HTR-8/SVneo (cell line): ENCODE data around the gene RLIM.
"Not testable (repeated sequence)": the region's sequence is repeated elsewhere in the genome, so short reads cannot be mapped to it uniquely, and the experiment has no call there.

Source experiments
- DNase-seq: peaks from one replicate; pipeline ENCODE4 v3.0.0; 2011; ENCODE audit warnings: low spot score, mixed read lengths; ENCODE audit not compliant: insufficient read length
- FAIRE-seq: peaks from 2 replicates; lab custom pipeline; 2011; peaks lifted over from hg19 to GRCh38; lab: Jason Lieb, UNC

The RLIM gene, protein sequence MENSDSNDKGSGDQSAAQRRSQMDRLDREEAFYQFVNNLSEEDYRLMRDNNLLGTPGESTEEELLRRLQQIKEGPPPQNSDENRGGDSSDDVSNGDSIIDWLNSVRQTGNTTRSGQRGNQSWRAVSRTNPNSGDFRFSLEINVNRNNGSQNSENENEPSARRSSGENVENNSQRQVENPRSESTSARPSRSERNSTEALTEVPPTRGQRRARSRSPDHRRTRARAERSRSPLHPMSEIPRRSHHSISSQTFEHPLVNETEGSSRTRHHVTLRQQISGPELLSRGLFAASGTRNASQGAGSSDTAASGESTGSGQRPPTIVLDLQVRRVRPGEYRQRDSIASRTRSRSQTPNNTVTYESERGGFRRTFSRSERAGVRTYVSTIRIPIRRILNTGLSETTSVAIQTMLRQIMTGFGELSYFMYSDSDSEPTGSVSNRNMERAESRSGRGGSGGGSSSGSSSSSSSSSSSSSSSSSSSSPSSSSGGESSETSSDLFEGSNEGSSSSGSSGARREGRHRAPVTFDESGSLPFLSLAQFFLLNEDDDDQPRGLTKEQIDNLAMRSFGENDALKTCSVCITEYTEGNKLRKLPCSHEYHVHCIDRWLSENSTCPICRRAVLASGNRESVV

DNA sequence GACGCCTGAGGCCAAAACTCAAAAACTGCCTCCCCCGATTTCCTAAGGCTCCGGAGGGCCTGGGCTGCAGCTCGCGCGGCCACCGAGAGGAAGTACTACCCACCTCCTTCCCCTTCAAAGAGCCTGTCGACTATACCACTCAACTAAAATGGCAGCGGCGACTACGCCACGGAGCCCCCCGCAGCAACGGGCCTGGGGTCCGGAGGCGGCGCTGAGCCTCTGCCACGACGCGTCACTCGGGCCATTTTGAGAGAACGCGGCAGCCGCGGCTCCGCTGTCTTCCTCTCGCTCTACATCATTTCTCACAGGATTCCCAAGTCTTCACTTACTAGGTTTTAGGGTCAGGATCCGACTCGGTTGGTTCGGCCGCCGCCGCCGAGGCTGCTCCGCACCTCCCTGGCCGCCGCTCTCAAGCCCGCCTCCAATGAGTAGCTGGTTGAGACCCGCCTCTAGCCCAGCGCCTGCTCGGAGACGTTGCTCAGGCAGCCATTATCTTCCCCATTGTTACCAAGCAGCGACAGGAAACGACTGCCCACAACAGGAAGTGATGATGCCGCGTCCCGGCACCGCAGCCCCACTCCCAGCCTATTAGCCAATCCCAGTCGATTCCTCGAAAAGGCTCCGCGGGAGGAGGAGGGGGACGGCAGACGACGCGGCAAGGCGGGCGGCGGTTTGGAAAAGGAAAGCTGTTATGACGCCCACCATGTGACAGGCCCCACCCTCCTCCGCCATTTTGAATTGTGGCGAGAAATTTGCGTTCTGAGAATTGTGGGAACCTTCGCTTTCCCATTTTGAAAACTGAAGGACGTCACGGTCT lies at the start of gene RLIM:
Gene RLIM (minus strand): TSS at position 532 of the 817 bp plus-strand sequence. CDS start 18,647 bp downstream, outside the sequence.
- DNase-seq, result peak; percentile 98
- FAIRE-seq, result peak; percentile 98

DNA sequence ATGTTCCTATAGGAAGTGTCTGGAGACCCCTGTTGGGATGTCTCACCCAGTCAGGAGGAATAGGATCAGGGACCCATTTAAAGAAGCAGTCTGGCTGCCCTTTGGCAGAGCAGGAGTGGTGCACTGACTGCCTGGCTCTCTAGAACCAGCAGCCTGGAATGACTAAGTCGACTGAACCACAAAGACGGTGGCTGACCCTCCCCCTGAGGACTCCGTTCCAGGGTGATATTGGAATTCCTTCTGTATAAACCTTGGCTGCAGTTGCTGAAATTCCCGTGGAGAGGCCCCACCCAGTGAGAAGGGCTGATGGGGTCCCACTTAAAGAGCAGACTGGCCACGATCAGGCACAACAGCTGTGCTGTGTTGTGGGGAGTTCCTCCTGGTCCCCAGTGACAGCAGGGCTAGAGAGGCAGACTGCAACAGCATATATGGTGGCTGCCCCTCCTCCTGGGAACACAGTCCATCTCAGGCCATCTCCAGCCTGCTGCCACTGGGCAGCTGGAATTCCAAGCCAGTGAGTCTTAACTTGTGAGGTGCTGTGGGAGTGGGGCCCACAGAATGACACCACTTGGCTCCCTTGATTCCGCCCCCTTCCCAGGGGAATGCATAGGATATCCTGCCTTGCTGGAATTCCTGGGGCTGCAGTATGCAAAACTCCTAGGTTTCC lies 41.8 kb upstream of the RLIM start:
- DNase-seq (peak; percentile 61), FAIRE-seq (peak; percentile 97)

DNA sequence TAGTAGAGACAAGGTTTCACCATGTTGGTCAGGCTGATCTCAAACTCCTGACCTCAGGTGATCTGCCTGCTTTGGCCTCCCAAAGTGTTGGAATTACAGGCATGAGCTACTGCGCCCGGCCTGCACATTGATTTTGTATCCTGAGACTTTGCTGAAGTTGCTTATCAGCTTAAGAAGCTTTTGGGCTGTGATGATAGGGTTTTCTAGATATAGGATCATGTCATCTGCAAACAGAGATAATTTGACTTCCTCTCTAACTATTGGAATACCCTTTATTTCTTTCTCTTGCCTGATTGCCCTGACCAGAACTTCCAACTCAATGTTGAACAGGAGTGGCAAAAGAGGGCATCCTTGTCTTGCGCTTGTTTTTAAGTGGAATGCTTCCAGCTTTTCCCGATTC lies 40.5 kb upstream of the RLIM start:
- not testable (repeated sequence) for DNase-seq, FAIRE-seq

DNA sequence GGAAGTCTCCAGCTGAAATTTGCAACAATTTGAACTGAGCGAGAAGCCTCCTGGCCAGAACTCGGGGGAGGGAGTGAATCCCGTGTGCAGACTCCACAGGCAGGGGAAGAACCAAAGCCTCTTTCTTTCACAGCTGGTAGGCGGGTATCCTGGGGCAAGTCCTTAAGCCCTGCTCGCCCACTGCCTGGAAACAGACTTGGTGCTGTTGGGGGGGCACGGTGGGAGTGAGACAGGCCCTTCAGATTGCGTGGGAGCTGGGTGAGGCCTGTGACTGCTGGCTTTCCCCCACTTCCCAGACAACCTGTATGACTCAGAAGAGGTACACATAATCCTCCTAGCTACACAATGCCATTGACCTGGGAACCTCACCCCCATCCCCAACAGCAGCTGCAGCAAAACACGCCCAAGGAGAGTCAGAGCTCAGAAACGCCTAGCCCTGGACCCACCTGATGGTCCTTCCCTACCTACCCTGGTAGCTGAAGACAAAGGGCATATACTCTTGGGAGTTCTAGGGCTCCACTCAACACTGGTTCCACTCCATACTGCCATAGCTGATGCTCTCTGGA lies 22.4 kb upstream of the RLIM start:
- DNase-seq (no peak), FAIRE-seq (no peak)

DNA sequence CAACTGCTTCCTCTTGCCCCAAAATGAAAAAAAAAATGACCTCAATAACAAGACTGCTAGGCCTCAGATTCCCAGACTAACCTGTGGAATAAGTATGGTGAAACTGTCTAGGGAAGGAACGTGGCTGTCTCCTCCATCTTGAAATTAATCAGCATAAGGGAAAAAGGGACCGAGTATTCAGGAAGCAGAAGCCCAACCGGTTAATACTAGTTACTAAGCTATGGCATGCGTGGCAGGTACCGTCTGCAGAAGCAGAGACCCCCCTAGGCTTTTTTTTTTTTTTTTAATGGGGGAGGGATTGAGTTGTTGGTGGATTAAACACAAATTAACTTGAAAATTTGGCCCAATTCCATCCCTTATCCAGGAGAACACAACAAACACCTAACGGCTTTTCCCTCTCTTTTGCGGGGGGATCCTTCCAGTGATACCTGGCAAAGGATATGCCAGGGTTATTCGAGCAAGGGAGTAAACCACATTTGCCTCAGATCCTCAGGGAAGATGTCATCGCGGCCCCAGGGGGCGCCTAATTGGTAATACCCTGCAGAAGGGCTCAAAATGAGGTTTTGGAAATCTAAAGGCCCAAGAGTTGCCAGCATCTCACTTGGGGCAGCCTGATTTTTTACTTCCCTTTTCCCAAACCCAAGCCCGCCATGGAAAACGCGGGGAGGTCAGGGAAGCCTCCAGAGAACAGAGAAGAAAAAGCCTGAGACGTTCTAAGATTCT lies 893 bp downstream of the RLIM start:
- FAIRE-seq (no peak), DNase-seq (peak; percentile 18)

DNA sequence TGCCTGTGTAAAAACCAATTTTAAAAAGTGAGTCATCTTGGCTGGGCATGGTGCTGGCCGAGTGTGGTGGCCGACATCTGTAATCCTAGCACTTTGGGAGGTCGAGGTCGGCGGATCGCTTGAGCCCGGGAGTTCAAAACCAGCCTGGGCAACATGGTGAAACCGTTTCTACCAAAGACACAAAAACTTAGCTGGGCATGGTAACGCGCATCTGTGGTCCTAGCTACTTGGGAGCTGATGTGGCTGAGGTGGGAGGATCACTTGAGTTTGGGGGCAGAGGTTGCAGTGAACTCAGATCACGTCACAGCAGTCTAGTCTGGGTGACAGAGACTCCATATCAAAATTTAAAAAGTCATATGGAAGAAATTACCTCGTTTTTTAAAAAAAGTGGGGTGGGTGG lies 7.6 kb downstream of the RLIM start:
- no peak for DNase-seq
- FAIRE-seq, result no peak

DNA sequence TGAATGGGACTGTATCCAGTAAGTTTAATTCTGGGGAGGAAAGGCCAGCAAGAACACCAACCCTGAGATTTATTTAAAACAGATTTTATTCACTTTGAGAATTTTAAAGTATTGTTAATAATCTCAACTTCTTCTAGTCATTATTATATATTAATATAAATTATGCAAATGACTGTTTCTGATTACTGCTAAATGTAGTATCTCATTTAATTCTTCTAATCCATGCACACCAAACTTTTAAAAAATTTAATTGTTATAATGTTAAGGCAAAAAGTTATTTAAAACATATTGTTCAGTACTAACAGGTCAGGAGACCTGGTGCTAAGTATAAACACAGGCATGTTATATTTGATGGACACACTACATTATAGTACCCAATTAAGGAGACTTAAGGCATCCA lies 8.1 kb downstream of the RLIM start:
- no peak for FAIRE-seq

DNA sequence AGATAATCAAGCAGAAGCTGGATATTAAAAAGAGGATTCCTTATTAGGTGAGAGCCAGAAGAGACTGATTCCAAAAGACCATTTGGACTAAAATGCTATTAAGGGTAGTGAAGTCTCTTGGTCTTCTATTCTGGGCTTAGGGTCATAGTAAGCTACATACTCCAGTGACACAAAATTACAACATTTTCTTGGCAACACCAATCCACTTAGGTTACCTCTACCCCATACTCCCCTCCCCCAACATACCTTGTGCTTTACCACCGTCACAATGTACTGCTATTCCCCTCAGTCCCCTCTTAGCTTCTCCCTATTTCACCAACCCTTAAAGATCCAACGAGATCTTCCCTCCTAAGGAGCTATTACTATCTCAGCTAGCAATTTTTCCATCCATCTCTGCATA lies 11.4 kb downstream of the RLIM start:
- FAIRE-seq (no peak), DNase-seq (no peak)

More for the DNA sequence above, 8.1 kb downstream of the RLIM start:
- DNase-seq, result no peak

DNA sequence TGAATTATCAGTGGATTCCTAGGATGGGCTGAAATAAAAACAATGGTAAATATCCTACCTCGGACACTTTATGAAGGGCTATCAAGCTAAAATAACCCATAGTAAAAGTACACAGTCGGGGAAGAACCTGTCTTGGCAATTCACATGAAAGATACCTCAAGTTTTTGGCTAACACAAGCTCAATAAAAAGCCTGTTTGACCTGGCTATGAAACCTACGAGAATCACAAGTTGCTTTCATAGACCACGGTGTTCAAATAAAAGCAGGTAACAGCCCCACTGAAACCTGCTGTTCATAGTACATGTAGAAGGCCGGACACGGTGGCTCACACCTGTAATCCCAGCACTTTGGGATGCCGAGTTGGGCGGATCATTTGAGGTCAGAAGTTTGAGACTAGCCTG lies 12.3 kb downstream of the RLIM start:
- no peak for DNase-seq
- FAIRE-seq, result no peak

DNA sequence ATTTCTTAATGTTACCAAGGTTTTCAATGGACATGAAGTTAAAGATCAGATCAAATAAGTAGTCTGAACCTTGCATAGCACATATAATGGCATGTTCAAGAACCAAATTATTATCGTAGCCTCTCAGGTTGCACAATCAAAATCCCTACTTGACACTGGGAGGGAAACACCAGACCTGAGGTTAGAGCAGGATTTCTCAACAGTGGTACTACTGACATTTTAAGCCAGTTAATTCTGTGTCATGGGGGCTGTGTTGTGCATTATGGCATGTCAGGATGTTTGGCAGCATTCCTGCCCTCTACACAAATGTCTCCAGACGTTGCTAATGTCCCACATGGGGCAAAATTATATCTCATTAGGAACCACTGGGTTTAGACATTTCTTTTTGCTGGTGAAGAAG lies 20.8 kb downstream of the RLIM start:
- peak; percentile 78 for FAIRE-seq
- no peak for DNase-seq

DNA sequence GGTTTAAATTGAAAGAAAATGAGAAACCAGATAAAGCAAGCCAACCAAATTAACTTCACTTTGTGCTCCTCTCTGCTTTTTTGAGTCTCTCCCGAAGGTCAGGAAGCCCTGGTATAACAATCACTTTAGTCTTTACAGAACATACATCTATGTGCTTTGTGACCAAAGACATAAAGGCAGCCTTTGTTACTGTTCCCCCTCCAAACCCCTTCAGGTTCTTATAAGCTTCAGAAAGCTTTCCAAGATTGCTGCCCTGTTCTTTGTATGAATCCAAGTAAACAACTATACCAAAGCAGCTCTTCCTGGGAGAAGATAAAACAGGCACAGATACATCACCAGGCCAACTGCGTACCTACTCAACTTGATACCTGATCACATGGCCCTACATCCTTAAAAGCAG lies 28.7 kb downstream of the RLIM start:
- no peak for DNase-seq
- FAIRE-seq, result no peak

DNA sequence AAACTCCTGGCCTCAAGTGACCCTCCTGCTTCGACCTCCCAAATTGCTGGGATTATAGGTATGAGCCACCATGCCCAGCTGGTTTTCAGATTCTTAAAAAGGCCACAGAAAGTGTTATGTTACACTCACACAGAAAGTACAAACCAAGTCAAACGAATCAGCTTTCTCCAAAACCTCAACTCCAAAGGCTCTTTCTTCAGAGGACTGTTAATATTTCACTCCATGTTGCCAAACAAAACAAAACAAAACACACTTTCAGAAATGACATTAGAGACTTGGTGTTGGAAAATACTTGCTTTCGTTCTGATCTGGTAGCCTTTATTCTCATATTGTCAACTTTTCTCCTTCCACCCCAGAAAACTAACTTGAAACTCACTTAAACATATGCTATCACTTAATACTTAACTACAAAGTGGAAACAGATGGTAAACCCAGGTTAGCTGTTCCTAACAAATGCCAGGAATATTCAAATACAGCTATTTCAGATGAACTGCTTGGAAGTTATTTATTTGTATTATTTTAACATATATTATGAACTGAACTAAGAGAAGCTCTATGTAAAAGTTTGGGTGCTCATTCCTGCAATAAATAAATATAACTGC lies 34.7 kb downstream of the RLIM start:
- FAIRE-seq (peak; percentile 54), DNase-seq (no peak)

DNA sequence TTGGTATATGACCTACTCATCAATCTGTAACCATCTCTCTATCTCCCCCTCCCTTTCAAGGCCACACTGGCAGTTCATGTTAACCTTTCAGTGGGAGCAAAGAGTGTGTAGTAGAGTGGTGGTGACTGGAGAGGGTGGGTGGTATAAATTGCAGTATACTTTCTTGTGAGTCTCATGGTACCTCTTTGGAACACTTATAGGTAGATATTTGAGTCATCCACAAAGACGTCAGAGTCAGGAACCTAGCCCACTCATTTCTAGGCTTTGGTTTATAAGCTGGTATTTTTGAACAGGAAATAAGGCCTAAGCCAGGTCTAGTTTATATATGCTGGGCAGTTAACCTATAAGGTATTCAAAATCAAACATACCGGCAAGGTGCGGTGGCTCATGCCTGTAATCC lies 36.3 kb downstream of the RLIM start:
- no peak for FAIRE-seq
- DNase-seq, result no peak

DNA sequence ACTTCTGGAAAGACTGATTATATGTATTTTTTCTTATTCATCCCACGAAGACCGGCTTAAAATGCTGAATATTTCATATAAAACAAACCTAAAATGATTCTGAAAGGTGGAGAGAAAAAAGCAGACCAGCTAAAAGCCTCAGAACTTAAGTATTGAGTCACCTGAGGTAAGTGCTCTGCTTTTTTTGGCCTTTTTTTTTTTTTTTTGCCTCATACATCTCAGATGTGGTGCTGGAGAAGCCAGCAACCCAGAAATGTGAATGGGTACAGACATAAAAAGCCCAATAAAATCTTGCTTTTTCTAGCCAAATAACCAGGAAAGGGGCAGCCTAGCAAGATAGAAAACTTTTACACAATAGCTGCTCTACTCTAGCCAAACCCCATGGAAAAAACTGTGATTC lies 57.0 kb downstream of the RLIM start:
- DNase-seq (no peak), FAIRE-seq (no peak)

DNA sequence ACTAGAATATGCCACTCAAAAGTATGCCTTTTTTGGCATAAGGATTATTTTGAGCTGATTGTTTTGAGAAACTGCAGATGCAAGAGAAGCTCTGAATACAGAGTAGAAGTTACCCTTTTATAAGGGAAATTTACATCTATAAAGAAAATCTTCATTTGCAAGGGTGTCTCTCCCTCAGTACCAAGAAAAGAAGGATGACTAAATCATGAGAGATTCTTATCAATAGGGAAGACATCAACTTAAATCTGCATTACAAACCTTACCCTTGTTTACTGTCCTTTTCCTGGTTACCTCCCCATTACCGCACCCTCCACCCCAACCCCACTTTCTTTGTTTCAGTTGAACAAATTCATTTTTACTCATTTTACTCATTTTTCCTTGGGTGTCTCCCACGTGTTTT lies 62.5 kb downstream of the RLIM start:
- FAIRE-seq, result no peak

DNA sequence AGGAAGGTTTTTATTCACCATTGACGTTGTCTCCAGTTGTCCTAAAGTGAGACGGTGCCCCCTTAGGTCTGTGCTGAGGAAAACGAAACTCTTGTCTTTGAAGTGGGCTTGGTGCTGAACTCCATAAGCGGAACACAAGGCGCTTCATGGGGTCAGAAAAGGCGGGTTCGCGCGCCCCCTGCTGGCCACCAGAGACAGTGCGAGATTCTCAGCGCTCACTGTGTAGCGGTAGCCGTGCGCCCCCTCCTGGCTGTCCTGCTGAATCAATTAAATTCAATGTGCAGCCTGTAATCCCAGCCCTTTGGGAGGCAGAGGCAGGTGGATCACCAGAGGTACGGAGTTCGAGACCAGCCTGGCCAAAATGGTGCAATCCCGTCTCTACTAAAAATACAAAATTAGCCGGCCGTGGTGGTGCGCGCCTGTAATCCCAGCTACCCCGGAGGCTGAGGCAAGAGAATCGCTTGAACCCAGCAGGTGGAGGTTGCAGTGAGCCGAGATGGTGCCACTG lies 64.1 kb downstream of the RLIM start:
- peak; percentile 70 for DNase-seq

More for the DNA sequence above, 62.5 kb downstream of the RLIM start:
- no peak for DNase-seq

DNA sequence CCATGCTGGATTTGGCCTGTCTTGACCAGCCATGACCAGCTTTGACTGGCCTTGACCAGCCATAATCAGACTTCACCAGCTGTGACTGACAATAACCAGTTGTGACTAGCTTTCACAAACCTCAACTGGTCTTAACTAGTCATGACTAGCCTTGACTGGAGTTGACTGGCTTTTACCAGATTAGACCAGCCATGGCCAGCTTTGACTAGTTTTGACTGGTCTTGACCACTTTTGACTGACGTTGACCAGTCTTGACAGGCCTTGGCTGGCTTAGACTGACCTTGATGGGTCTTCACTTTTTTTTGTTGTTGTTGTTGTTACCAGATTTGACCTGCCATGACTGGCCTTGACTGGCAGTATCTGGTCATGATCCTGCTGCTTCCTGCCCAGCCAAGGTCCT lies 67.4 kb downstream of the RLIM start:
- FAIRE-seq (peak; percentile 73), DNase-seq (no peak)

More for the DNA sequence above, 64.1 kb downstream of the RLIM start:
- peak; percentile 91 for FAIRE-seq

DNA sequence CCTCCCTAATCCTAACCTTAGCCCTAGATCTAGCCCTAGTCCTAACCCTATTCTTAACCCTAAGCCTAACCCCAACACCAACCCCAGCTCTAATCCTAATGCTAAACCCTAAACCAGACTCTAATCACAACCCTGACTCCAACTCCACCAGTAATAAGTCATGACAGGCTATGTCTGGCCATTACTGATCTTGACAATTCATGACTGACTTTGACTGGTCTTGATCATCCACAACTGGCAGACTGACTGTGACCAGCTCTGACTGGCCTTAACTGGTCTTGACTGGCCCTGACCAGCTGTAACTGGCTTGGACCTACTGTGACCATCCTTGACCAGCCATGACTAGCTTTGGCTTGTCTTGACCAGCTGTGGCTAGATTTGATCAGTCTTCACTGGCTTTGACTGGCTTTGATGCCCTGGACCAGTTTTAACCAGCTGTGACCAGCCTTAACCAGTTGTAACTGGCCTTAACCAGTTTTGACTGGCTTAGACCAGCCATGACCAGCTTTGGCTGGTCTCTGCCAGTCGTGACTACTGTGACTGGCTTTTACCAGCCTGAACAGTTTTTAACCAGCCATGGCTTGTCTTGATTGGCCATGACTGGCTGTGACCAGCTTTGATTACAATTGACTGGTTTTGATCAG lies 68.4 kb downstream of the RLIM start:
- no peak for DNase-seq
- peak; percentile 72 for FAIRE-seq
